Measurements from ENCODE around the gene ATP13A1. TPM values are rescaled to one million over a fixed set of nuclear protein-coding genes. Genes with fewer than 3 reads are reported as not detected.

The ATP13A1 gene
- total RNA-seq, 2 donors from 2014 or later: 38.7 to 570 TPM

DNA sequence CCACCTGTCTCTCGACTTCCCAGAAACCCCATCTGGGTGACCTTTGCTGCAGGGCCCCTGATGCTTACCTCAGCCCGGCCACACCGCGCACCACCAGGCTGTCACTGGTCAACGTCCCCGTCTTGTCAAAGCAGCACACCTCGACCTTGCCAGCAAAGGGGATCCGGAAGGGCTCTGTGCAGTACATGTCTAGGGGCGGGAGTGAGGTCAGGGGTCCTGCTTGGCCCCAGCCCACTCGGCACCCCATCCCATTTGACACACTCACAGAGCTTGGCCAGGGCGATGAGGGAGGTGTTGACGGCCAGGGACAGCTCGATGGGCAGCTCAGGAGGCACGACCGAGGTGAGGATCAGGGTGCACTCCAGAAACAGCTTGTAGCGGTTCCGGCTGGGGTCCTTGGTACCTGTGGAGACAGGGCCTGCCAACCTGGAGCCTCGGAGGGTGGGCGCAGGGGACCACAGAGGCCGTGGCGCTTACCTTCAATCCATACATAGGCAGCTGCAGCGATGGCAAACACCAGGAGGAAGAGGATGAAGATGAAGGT is 8.4 kb downstream of the ATP13A1 start:
- no peak overlapping the region for H3K4me3 ChIP-seq
- DNase-seq (no peak), ATAC-seq (no peak)
- WGBS, 2 donors: 94 to 96% methylated on average over 12 to 22 of the region's 22 CpGs
- H3K27me3 ChIP-seq: no peaks in the 10 kb centered on the region
- intact Hi-C loops (cut with DNase I): no loop called here
- H3K9me3 ChIP-seq: no peaks in the 10 kb centered on the region
- no peaks in the 10 kb centered on the region for H3K4me1 ChIP-seq
- peaks cover 44 to 60% of the 10 kb centered on the region in 2 donors for H3K36me3 ChIP-seq (replicated peaks in 1 of 2; ENCODE audit: insufficient read depth in 1 of 2, low read depth in 2 of 2)
- TF ChIP-seq, protein P1, sequence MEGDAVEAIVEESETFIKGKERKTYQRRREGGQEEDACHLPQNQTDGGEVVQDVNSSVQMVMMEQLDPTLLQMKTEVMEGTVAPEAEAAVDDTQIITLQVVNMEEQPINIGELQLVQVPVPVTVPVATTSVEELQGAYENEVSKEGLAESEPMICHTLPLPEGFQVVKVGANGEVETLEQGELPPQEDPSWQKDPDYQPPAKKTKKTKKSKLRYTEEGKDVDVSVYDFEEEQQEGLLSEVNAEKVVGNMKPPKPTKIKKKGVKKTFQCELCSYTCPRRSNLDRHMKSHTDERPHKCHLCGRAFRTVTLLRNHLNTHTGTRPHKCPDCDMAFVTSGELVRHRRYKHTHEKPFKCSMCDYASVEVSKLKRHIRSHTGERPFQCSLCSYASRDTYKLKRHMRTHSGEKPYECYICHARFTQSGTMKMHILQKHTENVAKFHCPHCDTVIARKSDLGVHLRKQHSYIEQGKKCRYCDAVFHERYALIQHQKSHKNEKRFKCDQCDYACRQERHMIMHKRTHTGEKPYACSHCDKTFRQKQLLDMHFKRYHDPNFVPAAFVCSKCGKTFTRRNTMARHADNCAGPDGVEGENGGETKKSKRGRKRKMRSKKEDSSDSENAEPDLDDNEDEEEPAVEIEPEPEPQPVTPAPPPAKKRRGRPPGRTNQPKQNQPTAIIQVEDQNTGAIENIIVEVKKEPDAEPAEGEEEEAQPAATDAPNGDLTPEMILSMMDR (IDR thresholded peaks at IDR 0.05): no peak
- no peak for TF ChIP-seq POLR2A (IDR thresholded peaks at IDR 0.05)
- H3K27ac ChIP-seq: no peak overlapping the region

DNA sequence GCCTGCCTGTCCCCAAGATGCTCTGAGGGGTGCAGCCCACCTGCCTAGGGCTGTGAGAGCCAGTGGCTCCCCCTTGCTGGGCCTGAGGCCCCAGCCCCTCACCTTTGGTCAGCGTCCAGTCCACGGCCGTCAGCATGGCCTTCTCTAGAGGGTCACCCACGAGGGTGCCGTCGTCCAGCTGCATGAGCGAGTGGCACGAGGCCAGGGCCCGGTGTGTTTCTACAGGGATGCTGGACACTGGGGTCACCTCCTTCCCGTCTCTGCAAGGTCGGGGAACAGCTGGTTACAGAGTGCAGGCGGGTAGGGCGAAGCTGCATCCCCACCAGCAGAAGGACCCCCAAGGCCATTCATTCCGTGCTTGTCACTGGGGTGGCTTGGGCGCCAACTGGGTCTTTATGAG is 9.0 kb downstream of the ATP13A1 start:
- Histone ChIP-seq H3K4me3 (no peak overlapping the region), H3K9me3 (no peaks in the 10 kb centered on the region), H3K4me1 (no peaks in the 10 kb centered on the region), H3K36me3 (replicated peaks in 1 of 2; ENCODE audit: insufficient read depth in 1 of 2, low read depth in 2 of 2) (peaks cover 44 to 60% of the 10 kb centered on the region in 2 donors), H3K27me3 (no peaks in the 10 kb centered on the region), H3K27ac (no peak overlapping the region)
- TF ChIP-seq, protein P1 (IDR thresholded peaks at IDR 0.05): no peak
- TF ChIP-seq POLR2A (IDR thresholded peaks at IDR 0.05): no peak
- DNase-seq (no peak), ATAC-seq (no peak)
- 91% methylated on average over 15 of the region's 15 CpGs; no CpG with 5 or more reads in 1 of the 2 donors for WGBS, 2 donors
- intact Hi-C loops (cut with DNase I): no loop called here

DNA sequence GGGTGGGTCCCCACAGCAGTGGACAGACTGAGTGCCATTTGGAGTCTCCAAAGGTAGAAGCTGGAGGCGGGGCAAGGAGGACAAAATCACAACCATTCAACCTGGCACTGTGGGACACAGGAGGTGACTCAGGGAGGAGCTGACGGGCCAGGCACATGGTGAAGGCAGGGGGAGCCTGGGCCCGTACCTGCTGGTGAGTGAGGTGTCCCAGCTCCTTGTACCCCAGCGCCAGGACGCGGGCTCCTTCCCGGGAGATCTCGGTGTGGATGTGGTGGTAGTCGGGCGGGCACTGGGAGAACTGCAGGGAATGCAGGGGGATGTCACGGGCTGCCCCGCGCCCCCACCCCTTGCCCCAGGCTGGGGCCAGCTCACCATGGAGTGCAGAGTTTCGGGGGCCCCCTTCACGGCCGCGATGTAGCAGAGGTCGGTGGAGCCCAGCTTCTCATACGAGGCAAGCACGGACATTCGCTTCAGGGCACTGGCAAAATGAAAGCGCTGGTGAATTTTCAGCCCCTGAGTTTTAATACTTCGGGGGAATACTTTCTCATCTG is 9.8 kb downstream of the ATP13A1 start:
- Histone ChIP-seq H3K4me1 (no peaks in the 10 kb centered on the region), H3K4me3 (no peak overlapping the region), H3K9me3 (no peaks in the 10 kb centered on the region), H3K27me3 (no peaks in the 10 kb centered on the region), H3K36me3 (replicated peaks in 1 of 2; ENCODE audit: insufficient read depth in 1 of 2, low read depth in 2 of 2) (peaks cover 42 to 64% of the 10 kb centered on the region in 2 donors), H3K27ac (no peak overlapping the region)
- no peak for TF ChIP-seq POLR2A (IDR thresholded peaks at IDR 0.05)
- TF ChIP-seq, protein P1 (IDR thresholded peaks at IDR 0.05): no peak
- ATAC-seq: no peak
- WGBS, 2 donors: 91 to 92% methylated on average over 4 to 23 of the region's 23 CpGs
- intact Hi-C loops (cut with DNase I): no loop called here
- no peak for DNase-seq

DNA sequence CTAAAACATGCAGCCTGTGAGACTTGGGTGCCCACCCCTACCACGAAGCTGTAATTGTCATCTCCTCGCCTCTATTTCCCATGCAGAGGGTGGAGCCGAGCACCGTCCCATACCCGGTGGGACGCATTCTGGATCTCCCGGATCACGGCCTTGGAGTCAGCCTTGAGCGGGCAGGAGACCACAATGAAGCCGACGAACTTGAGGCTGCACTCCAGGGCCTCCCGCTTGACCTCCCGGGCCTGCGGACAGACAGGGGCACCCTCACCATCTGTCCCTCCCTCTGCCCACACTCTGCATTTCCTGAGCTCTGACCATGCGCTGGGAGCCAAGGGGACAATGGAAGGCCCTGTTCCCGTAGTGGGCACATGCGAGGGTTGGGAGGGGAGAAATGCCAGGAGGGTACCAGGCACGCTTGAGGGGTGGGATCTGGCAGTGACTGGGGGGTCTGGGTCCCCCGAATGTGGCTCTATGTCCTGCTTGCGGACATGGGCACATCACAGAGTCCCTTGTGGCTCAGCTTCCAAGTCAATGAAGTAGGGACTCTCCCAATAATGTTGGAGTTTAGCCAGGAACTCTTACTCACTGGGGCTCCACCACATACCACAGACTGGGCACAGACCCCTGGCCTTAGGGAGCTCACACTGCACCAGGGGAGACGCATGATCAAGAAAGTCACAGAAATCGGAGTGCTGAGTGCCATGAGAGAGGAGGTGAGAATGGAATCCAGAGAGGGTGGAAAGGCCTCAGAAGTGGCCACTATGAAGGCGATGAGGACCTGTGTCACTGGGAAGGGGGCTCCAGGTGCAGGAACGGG is 10.8 kb downstream of the ATP13A1 start:
- H3K4me3 ChIP-seq: no peak overlapping the region
- no peak overlapping the region for H3K27ac ChIP-seq
- H3K4me1 ChIP-seq: no peaks in the 10 kb centered on the region
- no peak for ATAC-seq
- no peaks in the 10 kb centered on the region for H3K9me3 ChIP-seq
- TF ChIP-seq, protein P1 (IDR thresholded peaks at IDR 0.05): no peak
- TF ChIP-seq POLR2A (IDR thresholded peaks at IDR 0.05): no peak
- no peak for DNase-seq
- H3K36me3 ChIP-seq (replicated peaks in 1 of 2; ENCODE audit: insufficient read depth in 1 of 2, low read depth in 2 of 2): peaks cover 39 to 61% of the 10 kb centered on the region in 2 donors
- intact Hi-C loops (cut with DNase I): no loop called here
- WGBS, 2 donors: 91 to 93% methylated on average over 14 to 24 of the region's 24 CpGs
- no peaks in the 10 kb centered on the region for H3K27me3 ChIP-seq

Data from body of pancreas (tissue), 4 donors.